Rectal smooth muscle tissue (tissue), 1 donor: Measurements from ENCODE around the gene ZMYM5.
"Not testable (repeated sequence)": the region's sequence is repeated elsewhere in the genome, so short reads cannot be mapped to it uniquely, and the experiment has no call there.

Source experiments
- H3K27ac ChIP-seq: one replicate; pipeline ENCODE4 v1.7.0; 2013; ENCODE audit warnings: low read depth, low read length, inconsistent platforms
- H3K27me3 ChIP-seq: one replicate; pipeline ENCODE4 v1.7.0; 2013; ENCODE audit warnings: low read length; ENCODE audit not compliant: control insufficient read depth, insufficient read depth
- H3K36me3 ChIP-seq: one replicate; pipeline ENCODE4 v1.7.0; 2013; ENCODE audit warnings: low read length; ENCODE audit not compliant: control insufficient read depth, insufficient read depth
- H3K4me1 ChIP-seq: one replicate; pipeline ENCODE4 v1.7.0; 2013; ENCODE audit warnings: low read length; ENCODE audit not compliant: control insufficient read depth, insufficient read depth
- H3K4me3 ChIP-seq: one replicate; pipeline ENCODE4 v1.7.0; 2013; ENCODE audit warnings: low read length
- H3K9ac ChIP-seq: one replicate; pipeline ENCODE4 v1.7.0; 2013; ENCODE audit warnings: low read length

Gene ZMYM5

GRCh38 chr13:19861762-19862161, 1.7 kb downstream of the ZMYM5 start:
- no peak overlapping the region for H3K27ac ChIP-seq
- H3K36me3 ChIP-seq = no peaks in the 10 kb centered on the region
- no peak overlapping the region for H3K9ac ChIP-seq
- no peaks in the 10 kb centered on the region for H3K27me3 ChIP-seq
- H3K4me1 ChIP-seq = peaks cover 14% of the 10 kb centered on the region
- H3K4me3 ChIP-seq = peak overlapping the region; percentile 89

- H3K27me3 ChIP-seq = no peaks in the 10 kb centered on the region
- H3K4me3 ChIP-seq = no peak overlapping the region
- no peaks in the 10 kb centered on the region for H3K36me3 ChIP-seq
- no peak overlapping the region for H3K9ac ChIP-seq
- H3K27ac ChIP-seq = peak overlapping the region; percentile 7
- H3K4me1 ChIP-seq = peaks cover 14% of the 10 kb centered on the region
Observed at GRCh38 chr13:19860884-19861655, 2.4 kb downstream of the ZMYM5 start.

- H3K36me3 ChIP-seq, H3K9ac ChIP-seq: not testable (repeated sequence)
- H3K4me1 ChIP-seq = peaks cover 14% of the 10 kb centered on the region
Observed at GRCh38 chr13:19857637-19858036, 5.8 kb downstream of the ZMYM5 start.

GRCh38 chr13:19852766-19853165, 10.7 kb downstream of the ZMYM5 start:
- Histone ChIP-seq H3K36me3 (peaks cover 12% of the 10 kb centered on the region), H3K4me3 (no peak overlapping the region), H3K4me1 (no peaks in the 10 kb centered on the region), H3K27ac (no peak overlapping the region), H3K27me3 (no peaks in the 10 kb centered on the region), H3K9ac (no peak overlapping the region)

More at GRCh38 chr13:19857637-19858036, 5.8 kb downstream of the ZMYM5 start:
- not testable (repeated sequence) for H3K27ac ChIP-seq, H3K27me3 ChIP-seq, H3K4me3 ChIP-seq

GRCh38 chr13:19845758-19846157, 17.7 kb downstream of the ZMYM5 start:
- no peak overlapping the region for H3K9ac ChIP-seq
- peaks cover 7% of the 10 kb centered on the region for H3K4me1 ChIP-seq
- peaks cover 4% of the 10 kb centered on the region for H3K36me3 ChIP-seq
- peak overlapping the region; percentile 34 for H3K27ac ChIP-seq
- H3K4me3 ChIP-seq = no peak overlapping the region
- H3K27me3 ChIP-seq = no peaks in the 10 kb centered on the region

- Histone ChIP-seq H3K4me1 (no peaks in the 10 kb centered on the region), H3K36me3 (peaks cover 9% of the 10 kb centered on the region), H3K4me3 (no peak overlapping the region), H3K27me3 (no peaks in the 10 kb centered on the region), H3K27ac (no peak overlapping the region), H3K9ac (no peak overlapping the region)
Observed at GRCh38 chr13:19838865-19839275, 24.6 kb downstream of the ZMYM5 start.

GRCh38 chr13:19836472-19836871, 27.0 kb downstream of the ZMYM5 start:
- Histone ChIP-seq H3K27me3 (no peaks in the 10 kb centered on the region), H3K36me3 (peaks cover 9% of the 10 kb centered on the region), H3K27ac (no peak overlapping the region), H3K9ac (no peak overlapping the region), H3K4me3 (no peak overlapping the region), H3K4me1 (no peaks in the 10 kb centered on the region)

GRCh38 chr13:19834704-19835103, 28.7 kb downstream of the ZMYM5 start:
- Histone ChIP-seq H3K4me3 (no peak overlapping the region), H3K27me3 (no peaks in the 10 kb centered on the region), H3K4me1 (no peaks in the 10 kb centered on the region), H3K27ac (no peak overlapping the region), H3K36me3 (peaks cover 7% of the 10 kb centered on the region), H3K9ac (no peak overlapping the region)

- Histone ChIP-seq H3K27me3 (no peaks in the 10 kb centered on the region), H3K36me3 (no peaks in the 10 kb centered on the region), H3K9ac (no peak overlapping the region), H3K4me3 (no peak overlapping the region), H3K27ac (no peak overlapping the region), H3K4me1 (no peaks in the 10 kb centered on the region)
Observed at GRCh38 chr13:19822673-19823072, 40.8 kb downstream of the ZMYM5 start.

- Histone ChIP-seq H3K27me3 (no peaks in the 10 kb centered on the region), H3K4me3 (no peak overlapping the region), H3K27ac (no peak overlapping the region), H3K4me1 (no peaks in the 10 kb centered on the region), H3K36me3 (no peaks in the 10 kb centered on the region), H3K9ac (no peak overlapping the region)
Observed at GRCh38 chr13:19818223-19818842, 45.1 kb downstream of the ZMYM5 start.

- no peaks in the 10 kb centered on the region for H3K27me3 ChIP-seq
- H3K4me3 ChIP-seq = no peak overlapping the region
- H3K4me1 ChIP-seq = no peaks in the 10 kb centered on the region
- no peak overlapping the region for H3K9ac ChIP-seq
- H3K36me3 ChIP-seq = no peaks in the 10 kb centered on the region
- no peak overlapping the region for H3K27ac ChIP-seq
Observed at GRCh38 chr13:19817510-19818158, 45.8 kb downstream of the ZMYM5 start.

GRCh38 chr13:19817106-19817505, 46.3 kb downstream of the ZMYM5 start:
- no peaks in the 10 kb centered on the region for H3K36me3 ChIP-seq
- no peaks in the 10 kb centered on the region for H3K4me1 ChIP-seq

More at GRCh38 chr13:19817106-19817505, 46.3 kb downstream of the ZMYM5 start:
- Histone ChIP-seq H3K27me3 (no peaks in the 10 kb centered on the region), H3K9ac (no peak overlapping the region), H3K4me3 (no peak overlapping the region), H3K27ac (no peak overlapping the region)
